Calu3 (cell line): ENCODE measurements around the gene CNN3. TPM values are rescaled to one million over a fixed set of nuclear protein-coding genes. Genes with fewer than 3 reads are reported as not detected.

Experiments used
- BruUV-seq: library from RNA; stranded (reverse); fragments of 400-500 nt; replicated peaks from 2 replicates; lab custom pipeline; 2021; lab: Mats Ljungman, UMichigan
- CTCF ChIA-PET: fragments of 300-600 bp; sonication (Branson Sonifier 250); formaldehyde crosslinking; loops from one replicate; lab custom pipeline; 2022; ENCODE audit warnings: antibody characterized with exemption; lab: Charles Lee
- DNase-seq: peaks from one replicate; pipeline ENCODE4 v3.0.0; 2022
- H3K27ac Mint-ChIP-seq: one replicate; pipeline ENCODE4 v1.8.0; 2022; ENCODE audit warnings: mixed read lengths; ENCODE audit not compliant: unreplicated experiment
- H3K27me3 Mint-ChIP-seq: one replicate; pipeline ENCODE4 v1.8.0; 2022; ENCODE audit warnings: mixed read lengths; ENCODE audit not compliant: unreplicated experiment
- H3K36me3 Mint-ChIP-seq: one replicate; pipeline ENCODE4 v1.8.0; 2022; ENCODE audit warnings: mild to moderate bottlenecking, moderate library complexity, mixed read lengths; ENCODE audit not compliant: insufficient read depth, unreplicated experiment
- H3K4me1 Mint-ChIP-seq: one replicate; pipeline ENCODE4 v1.8.0; 2022; ENCODE audit warnings: mild to moderate bottlenecking, low read depth, mixed read lengths; ENCODE audit not compliant: unreplicated experiment
- H3K4me3 Mint-ChIP-seq: one replicate; pipeline ENCODE4 v1.8.0; 2022; ENCODE audit warnings: mild to moderate bottlenecking, low read depth, moderate library complexity, mixed read lengths; ENCODE audit not compliant: unreplicated experiment
- H3K9me3 Mint-ChIP-seq: one replicate; pipeline ENCODE4 v1.8.0; 2022; ENCODE audit warnings: low read depth, mixed read lengths; ENCODE audit not compliant: unreplicated experiment
- intact Hi-C: fragments of 100-400 bp; cut with micrococcal nuclease; formaldehyde crosslinking; loops from one replicate; pipeline ENCODE4 v1.10.0; 2022; ENCODE audit not compliant: unreplicated experiment
- total RNA-seq: library from RNA; stranded (reverse); gene quantifications from 2 replicates; pipeline ENCODE4 v1.2.3, GENCODE V29; 2022
- TF ChIP-seq, protein P1 (sequence below): fragments of 200-600 bp; IDR thresholded peaks from one replicate; pipeline ENCODE4 v1.8.0; 2022; ENCODE audit warnings: antibody characterized with exemption; ENCODE audit not compliant: unreplicated experiment

Gene CNN3
- total RNA-seq, 1 experiment from 2014 or later = 140 TPM

- CTCF ChIA-PET = no interaction called here
- Mint-ChIP-seq H3K36me3 (no peaks in the 10 kb centered on the region), H3K27me3 (no peaks in the 10 kb centered on the region), H3K4me3 (no peak overlapping the region), H3K4me1 (no peaks in the 10 kb centered on the region), H3K27ac (no peak overlapping the region), H3K9me3 (no peaks in the 10 kb centered on the region)
- BruUV-seq = no TSS peak
- intact Hi-C loops = no loop called here
- TF ChIP-seq, protein P1, sequence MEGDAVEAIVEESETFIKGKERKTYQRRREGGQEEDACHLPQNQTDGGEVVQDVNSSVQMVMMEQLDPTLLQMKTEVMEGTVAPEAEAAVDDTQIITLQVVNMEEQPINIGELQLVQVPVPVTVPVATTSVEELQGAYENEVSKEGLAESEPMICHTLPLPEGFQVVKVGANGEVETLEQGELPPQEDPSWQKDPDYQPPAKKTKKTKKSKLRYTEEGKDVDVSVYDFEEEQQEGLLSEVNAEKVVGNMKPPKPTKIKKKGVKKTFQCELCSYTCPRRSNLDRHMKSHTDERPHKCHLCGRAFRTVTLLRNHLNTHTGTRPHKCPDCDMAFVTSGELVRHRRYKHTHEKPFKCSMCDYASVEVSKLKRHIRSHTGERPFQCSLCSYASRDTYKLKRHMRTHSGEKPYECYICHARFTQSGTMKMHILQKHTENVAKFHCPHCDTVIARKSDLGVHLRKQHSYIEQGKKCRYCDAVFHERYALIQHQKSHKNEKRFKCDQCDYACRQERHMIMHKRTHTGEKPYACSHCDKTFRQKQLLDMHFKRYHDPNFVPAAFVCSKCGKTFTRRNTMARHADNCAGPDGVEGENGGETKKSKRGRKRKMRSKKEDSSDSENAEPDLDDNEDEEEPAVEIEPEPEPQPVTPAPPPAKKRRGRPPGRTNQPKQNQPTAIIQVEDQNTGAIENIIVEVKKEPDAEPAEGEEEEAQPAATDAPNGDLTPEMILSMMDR = no peak
- DNase-seq = no peak
These were observed 44.6 kb upstream of the CNN3 start for GRCh38 chr1:94971491-94971924.

- Mint-ChIP-seq H3K36me3 (no peaks in the 10 kb centered on the region), H3K27me3 (no peaks in the 10 kb centered on the region), H3K27ac (no peak overlapping the region), H3K4me1 (no peaks in the 10 kb centered on the region), H3K9me3 (no peaks in the 10 kb centered on the region), H3K4me3 (no peak overlapping the region)
- CTCF ChIA-PET = no interaction called here
- intact Hi-C loops = no loop called here
- no peak for DNase-seq
- TF ChIP-seq, protein P1 = no peak
- no TSS peak for BruUV-seq
These were observed 43.9 kb upstream of the CNN3 start for GRCh38 chr1:94970783-94971182.

DNA sequence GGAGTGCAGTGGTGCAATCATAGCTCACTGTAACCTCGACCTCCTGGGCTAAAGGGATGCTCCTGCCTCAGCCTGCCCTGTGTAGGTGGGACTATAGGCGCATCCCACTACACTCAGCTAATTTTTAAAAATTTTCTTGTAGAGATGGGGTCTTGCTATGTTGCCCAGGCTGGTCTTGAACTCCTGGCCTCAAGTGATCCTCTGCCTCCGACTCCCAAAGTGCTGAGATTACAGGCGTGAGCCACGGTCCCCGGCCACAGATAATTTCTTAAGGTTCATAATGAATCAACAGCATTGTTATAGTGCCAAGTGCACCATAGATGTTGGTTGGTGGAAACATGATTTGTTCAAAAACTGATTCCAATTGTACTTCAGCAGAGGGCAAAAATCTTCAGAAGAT lies 42.2 kb upstream of the CNN3 start:
- Mint-ChIP-seq H3K9me3 (no peaks in the 10 kb centered on the region), H3K4me3 (no peak overlapping the region), H3K36me3 (no peaks in the 10 kb centered on the region), H3K4me1 (no peaks in the 10 kb centered on the region), H3K27me3 (no peaks in the 10 kb centered on the region), H3K27ac (no peak overlapping the region)
- DNase-seq = no peak
- no TSS peak for BruUV-seq
- TF ChIP-seq, protein P1 = no peak
- CTCF ChIA-PET = no interaction called here
- intact Hi-C loops = no loop called here

DNA sequence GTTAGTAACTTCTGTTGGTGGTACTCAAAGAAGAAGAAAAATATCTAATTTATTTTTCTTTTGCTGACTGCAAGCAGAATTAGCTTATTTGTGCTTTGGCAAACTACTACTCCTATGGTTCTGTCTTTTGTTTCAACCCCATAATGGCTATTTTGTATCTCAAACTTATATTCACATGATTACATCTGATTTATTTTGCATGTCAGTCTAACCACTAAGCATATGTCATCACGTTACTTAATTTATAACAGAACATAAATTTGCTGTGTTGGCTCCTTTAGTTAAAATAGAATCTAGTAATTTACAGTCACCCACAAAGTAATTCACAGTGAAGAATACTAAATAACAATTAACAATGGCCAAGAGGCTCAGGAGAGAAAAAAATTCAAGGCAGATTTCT lies 39.1 kb upstream of the CNN3 start:
- no TSS peak for BruUV-seq
- intact Hi-C loops = no loop called here
- no peak overlapping the region for H3K27ac Mint-ChIP-seq
- DNase-seq = no peak
- no peaks in the 10 kb centered on the region for H3K36me3 Mint-ChIP-seq
- H3K9me3 Mint-ChIP-seq = no peaks in the 10 kb centered on the region
- CTCF ChIA-PET = interaction anchor here (1.0 kb wide), 1 partner anchor 10 kb away, joined by 3 read pairs; no protein-coding TSS in a partner anchor
- no peak overlapping the region for H3K4me3 Mint-ChIP-seq
- TF ChIP-seq, protein P1 = no peak
- no peaks in the 10 kb centered on the region for H3K4me1 Mint-ChIP-seq
- H3K27me3 Mint-ChIP-seq = no peaks in the 10 kb centered on the region
